RWPE2 (cell line): ENCODE data around the gene GAB3.

Experiments
- ATAC-seq: fragments of 200-7000 bp; cut with Tn5 transposase; 3 replicates; pipeline ENCODE4 v1.9.1; 2021; ENCODE audit warnings: low read depth
- DNase-seq: peaks from one replicate; pipeline ENCODE4 v3.0.0-alpha.2; 2020; ENCODE audit warnings: low spot score
- H3K27ac ChIP-seq: fragments of 450-650 bp; 2 replicates; pipeline ENCODE4 v1.5.1; 2017; ENCODE audit warnings: mild to moderate bottlenecking; ENCODE audit not compliant: poor library complexity, severe bottlenecking
- H3K27me3 ChIP-seq: fragments of 250-450 bp; sonication (Bioruptor Pico); 2 replicates; pipeline ENCODE4 v1.5.1; 2021; ENCODE audit warnings: mild to moderate bottlenecking, moderate library complexity; ENCODE audit not compliant: insufficient read depth, poor library complexity, severe bottlenecking
- H3K36me3 ChIP-seq: fragments of 250-450 bp; sonication (Bioruptor Pico); 2 replicates; pipeline ENCODE4 v1.5.1; 2020; ENCODE audit warnings: low read depth, mild to moderate bottlenecking, moderate library complexity
- H3K4me1 ChIP-seq: fragments of 250-450 bp; sonication (Bioruptor Pico); 2 replicates; pipeline ENCODE4 v1.5.1; 2021; ENCODE audit warnings: mild to moderate bottlenecking, moderate library complexity; ENCODE audit not compliant: insufficient read depth, poor library complexity, severe bottlenecking
- H3K4me3 ChIP-seq: fragments of 250-450 bp; sonication (Bioruptor Pico); 2 replicates; pipeline ENCODE4 v1.5.1; 2021; ENCODE audit warnings: mild to moderate bottlenecking, moderate library complexity; ENCODE audit not compliant: severe bottlenecking
- H3K9me3 ChIP-seq: fragments of 250-450 bp; sonication (Bioruptor Pico); 2 replicates; pipeline ENCODE4 v1.5.1; 2021; ENCODE audit warnings: mild to moderate bottlenecking, moderate library complexity; ENCODE audit not compliant: severe bottlenecking
- TF ChIP-seq, protein P1 (sequence below): fragments of 450-650 bp; IDR thresholded peaks from one replicate; pipeline ENCODE4 v1.5.1; 2017; ENCODE audit warnings: mild to moderate bottlenecking, moderate library complexity; ENCODE audit not compliant: poor library complexity, severe bottlenecking

The GAB3 gene

DNA sequence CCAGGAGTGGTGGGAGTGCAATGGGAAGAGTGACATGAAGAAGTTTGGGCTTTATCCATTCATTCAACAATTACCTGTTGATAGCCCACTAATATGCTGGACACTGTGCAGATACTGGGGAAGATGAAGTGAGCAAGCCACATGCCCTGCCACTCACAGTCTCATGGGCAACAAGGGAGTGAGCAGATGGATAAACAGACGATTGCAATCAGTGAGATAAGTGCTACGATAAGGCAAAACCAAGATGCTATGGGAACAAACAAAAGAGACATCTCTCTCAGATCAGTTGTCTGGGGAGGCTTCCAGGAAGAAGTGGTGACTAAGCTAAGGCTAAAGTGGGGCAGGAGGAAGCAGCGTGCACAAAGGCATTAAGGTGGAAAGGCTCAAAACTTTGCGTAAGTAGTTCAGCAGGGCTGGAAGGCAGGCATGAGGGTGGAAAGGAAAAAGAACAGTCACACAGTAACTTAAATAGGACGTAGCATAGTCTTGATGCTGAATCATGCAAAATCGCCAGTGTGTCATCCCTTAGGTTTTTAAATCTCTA is 31.7 kb downstream of the GAB3 start:
- peaks cover 12% of the 10 kb centered on the region for H3K4me1 ChIP-seq
- TF ChIP-seq, protein P1, sequence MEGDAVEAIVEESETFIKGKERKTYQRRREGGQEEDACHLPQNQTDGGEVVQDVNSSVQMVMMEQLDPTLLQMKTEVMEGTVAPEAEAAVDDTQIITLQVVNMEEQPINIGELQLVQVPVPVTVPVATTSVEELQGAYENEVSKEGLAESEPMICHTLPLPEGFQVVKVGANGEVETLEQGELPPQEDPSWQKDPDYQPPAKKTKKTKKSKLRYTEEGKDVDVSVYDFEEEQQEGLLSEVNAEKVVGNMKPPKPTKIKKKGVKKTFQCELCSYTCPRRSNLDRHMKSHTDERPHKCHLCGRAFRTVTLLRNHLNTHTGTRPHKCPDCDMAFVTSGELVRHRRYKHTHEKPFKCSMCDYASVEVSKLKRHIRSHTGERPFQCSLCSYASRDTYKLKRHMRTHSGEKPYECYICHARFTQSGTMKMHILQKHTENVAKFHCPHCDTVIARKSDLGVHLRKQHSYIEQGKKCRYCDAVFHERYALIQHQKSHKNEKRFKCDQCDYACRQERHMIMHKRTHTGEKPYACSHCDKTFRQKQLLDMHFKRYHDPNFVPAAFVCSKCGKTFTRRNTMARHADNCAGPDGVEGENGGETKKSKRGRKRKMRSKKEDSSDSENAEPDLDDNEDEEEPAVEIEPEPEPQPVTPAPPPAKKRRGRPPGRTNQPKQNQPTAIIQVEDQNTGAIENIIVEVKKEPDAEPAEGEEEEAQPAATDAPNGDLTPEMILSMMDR, result no peak

GRCh38 chrX:154718616-154719015 is 32.3 kb downstream of the GAB3 start:
- ATAC-seq (no peak), DNase-seq (no peak)
- peaks cover 12% of the 10 kb centered on the region for H3K4me1 ChIP-seq
- TF ChIP-seq, protein P1, result no peak
- H3K4me3 ChIP-seq, result no peak overlapping the region
- no peaks in the 10 kb centered on the region for H3K27me3 ChIP-seq
- no peaks in the 10 kb centered on the region for H3K9me3 ChIP-seq
- H3K27ac ChIP-seq, result peak overlapping the region; percentile 78
- H3K36me3 ChIP-seq, result no peaks in the 10 kb centered on the region

More for the DNA sequence above, 31.7 kb downstream of the GAB3 start:
- DNase-seq, result no peak
- ATAC-seq, result peak; percentile 90
- Histone ChIP-seq H3K27me3 (no peaks in the 10 kb centered on the region), H3K9me3 (no peaks in the 10 kb centered on the region), H3K4me3 (no peak overlapping the region), H3K36me3 (no peaks in the 10 kb centered on the region), H3K27ac (peak overlapping the region; percentile 78)

GRCh38 chrX:154717824-154718223 is 33.1 kb downstream of the GAB3 start:
- no peak overlapping the region for H3K4me3 ChIP-seq
- ATAC-seq (no peak), DNase-seq (no peak)
- peaks cover 12% of the 10 kb centered on the region for H3K4me1 ChIP-seq
- H3K27me3 ChIP-seq, result no peaks in the 10 kb centered on the region
- TF ChIP-seq, protein P1, result no peak
- H3K9me3 ChIP-seq, result no peaks in the 10 kb centered on the region
- H3K36me3 ChIP-seq, result no peaks in the 10 kb centered on the region
- H3K27ac ChIP-seq, result no peak overlapping the region

DNA sequence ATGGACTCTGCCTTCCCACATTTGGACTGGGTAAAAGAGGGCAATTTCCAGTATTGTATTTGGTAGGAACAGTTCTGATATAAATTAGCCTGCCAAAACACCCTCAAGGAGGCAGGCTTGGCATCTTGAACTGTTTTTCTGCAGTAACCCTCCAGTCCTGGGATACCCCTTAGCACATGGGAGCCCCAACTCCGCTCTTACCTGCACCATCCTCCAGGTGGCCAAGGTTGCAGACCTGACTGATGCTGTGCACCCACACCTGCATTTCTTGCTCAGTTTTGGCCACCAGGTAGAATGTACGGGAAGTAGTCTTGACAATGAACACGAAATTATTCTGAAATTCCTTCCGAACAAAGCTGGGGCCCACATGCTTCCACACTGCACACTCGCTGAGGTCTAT is 35.1 kb downstream of the GAB3 start:
- TF ChIP-seq, protein P1, result no peak

DNA sequence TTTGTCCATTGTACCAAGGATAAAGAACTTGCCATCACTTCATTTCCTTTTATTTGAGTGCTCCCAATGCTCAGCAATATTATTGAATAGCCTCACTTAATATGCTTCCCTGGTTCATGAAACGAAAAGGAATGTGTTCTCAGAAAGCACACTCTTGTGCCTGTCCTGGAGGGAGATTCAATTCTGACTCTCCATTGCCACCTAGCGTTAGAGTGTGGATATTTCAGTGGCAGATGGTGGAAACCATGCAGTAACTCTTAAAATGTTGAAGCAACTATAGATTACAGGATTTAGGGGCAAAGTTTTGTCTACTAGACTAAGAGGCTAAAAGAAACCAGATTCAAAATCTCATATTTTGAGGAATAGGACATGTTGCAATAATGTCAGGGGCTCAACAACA is 36.0 kb downstream of the GAB3 start:
- H3K27me3 ChIP-seq, result no peaks in the 10 kb centered on the region
- TF ChIP-seq, protein P1, result peak; percentile 69
- H3K27ac ChIP-seq, result no peak overlapping the region
- no peaks in the 10 kb centered on the region for H3K36me3 ChIP-seq
- peaks cover 14% of the 10 kb centered on the region for H3K4me1 ChIP-seq
- no peak for DNase-seq
- no peaks in the 10 kb centered on the region for H3K9me3 ChIP-seq
- H3K4me3 ChIP-seq, result no peak overlapping the region
- ATAC-seq, result peak; percentile 37; the same call in 2 of the 3 replicates

More for the DNA sequence above, 35.1 kb downstream of the GAB3 start:
- ATAC-seq (no peak), DNase-seq (no peak)
- Histone ChIP-seq H3K4me1 (peaks cover 16% of the 10 kb centered on the region), H3K9me3 (no peaks in the 10 kb centered on the region), H3K27ac (no peak overlapping the region), H3K4me3 (no peak overlapping the region), H3K36me3 (no peaks in the 10 kb centered on the region), H3K27me3 (no peaks in the 10 kb centered on the region)
